Esophagus squamous epithelium (tissue), 5 donors: ENCODE measurements around the gene LIG1. TPM values are rescaled to one million over a fixed set of nuclear protein-coding genes. Genes with fewer than 3 reads are reported as not detected.
"Not testable (repeated sequence)": the region's sequence is repeated elsewhere in the genome, so short reads cannot be mapped to it uniquely, and the experiment has no call there.

Experiments used
- DNase-seq: peaks from one replicate; lab custom pipeline; 2025; lab: John Stamatoyannopoulos, UW
- H3K27ac ChIP-seq, 4 donors: fragments of 200-600 bp; sonication (generic); one replicate each; pipeline ENCODE4 v1.5.1; 2016 to 2019; ENCODE audit warnings: mild to moderate bottlenecking in 1 of 4
- H3K27me3 ChIP-seq, 4 donors: fragments of 200-600 bp; sonication (generic); 1 replicate in 3 of 4; 2 replicates in 1 of 4; pipeline versions ENCODE4 v1.5.1 to v1.6.0; 2017 to 2021; ENCODE audit warnings: antibody characterized with exemption in 1 of 4
- H3K36me3 ChIP-seq, 3 donors: fragments of 200-600 bp; sonication (generic); one replicate each; pipeline ENCODE4 v1.5.1; 2016 to 2019
- H3K4me1 ChIP-seq, 3 donors: fragments of 200-600 bp; sonication (generic); one replicate each; pipeline ENCODE4 v1.5.1; 2017 to 2019
- H3K4me3 ChIP-seq, 4 donors: fragments of 200-600 bp; sonication (generic); 1 replicate in 3 of 4; 2 replicates in 1 of 4; pipeline ENCODE4 v1.5.1; 2016 to 2019; ENCODE audit warnings: mild to moderate bottlenecking in 2 of 4, moderate library complexity in 1 of 4
- H3K9me3 ChIP-seq, 3 donors: fragments of 200-600 bp; sonication (generic); one replicate each; pipeline ENCODE4 v1.5.1; 2016 to 2019
- CTCF ChIP-seq, 6 experiments: fragments of 450-650 bp in 4 of 6; fragments of 200-600 bp in 2 of 6; sonication (generic) in 2 of 6; IDR thresholded peaks; one replicate each; pipeline ENCODE4 v1.5.1; 2016 to 2019; ENCODE audit warnings: antibody characterized with exemption in 6 of 6, mild to moderate bottlenecking in 4 of 6, moderate library complexity in 4 of 6
- POLR2A ChIP-seq, 4 donors: fragments of 450-650 bp; IDR thresholded peaks; one replicate each; pipeline ENCODE4 v1.6.1; 2017; ENCODE audit warnings: antibody characterized with exemption in 4 of 4, mild to moderate bottlenecking in 4 of 4, moderate library complexity in 3 of 4
- WGBS, 2 donors: methylation state at CpG; one replicate each; pipeline ENCODE4 v1.1.5; 2018; 5-methylcytosine and 5-hydroxymethylcytosine counted together
- intact Hi-C: fragments of 100-400 bp; cut with DNase I; formaldehyde crosslinking; loops from one replicate; pipeline ENCODE4 v1.15.0; 2022
- total RNA-seq, 4 donors: library from RNA; depleted of rRNA; stranded (reverse); fragments of >200 nt; gene quantifications; one replicate each; pipeline ENCODE4 v1.1.0, GENCODE V29; 2016
- donor health status: DM: yes; HTN: yes; CAD: no.

LIG1 gene
- total RNA-seq, 4 donors from 2014 or later = 25.7 to 44.3 (median 31.1) TPM

GRCh38 chr19:48095612-48096175, 74.5 kb downstream of the LIG1 start:
- peaks cover 0 to 4% (median 0%) of the 10 kb centered on the region in 3 donors for H3K4me1 ChIP-seq
- intact Hi-C loops = no loop called here
- no peak overlapping the region for H3K4me3 ChIP-seq
- no peak for DNase-seq
- H3K9me3 ChIP-seq = peaks cover 0 to 17% (median 0%) of the 10 kb centered on the region in 3 donors
- no peak overlapping the region for H3K27ac ChIP-seq
- WGBS, 2 donors = 70 to 85% methylated on average over 4 of the region's 4 CpGs
- no peak for TF ChIP-seq CTCF (IDR thresholded peaks at IDR 0.05)
- no peak for TF ChIP-seq POLR2A (IDR thresholded peaks at IDR 0.05)
- no peaks in the 10 kb centered on the region for H3K27me3 ChIP-seq
- H3K36me3 ChIP-seq = peaks cover 0 to 29% (median 0%) of the 10 kb centered on the region in 3 donors

GRCh38 chr19:48094855-48095203, 75.3 kb downstream of the LIG1 start:
- intact Hi-C loops = no loop called here
- WGBS, 2 donors = 67 to 100% methylated on average over 1 of the region's 2 CpGs
- Histone ChIP-seq H3K4me1 (peaks cover 0 to 8% (median 0%) of the 10 kb centered on the region in 3 donors), H3K27me3 (no peaks in the 10 kb centered on the region), H3K27ac (no peak overlapping the region), H3K4me3 (no peak overlapping the region), H3K9me3 (peaks cover 0 to 17% (median 0%) of the 10 kb centered on the region in 3 donors), H3K36me3 (peaks cover 0 to 29% (median 0%) of the 10 kb centered on the region in 3 donors)
- no peak for DNase-seq
- TF ChIP-seq POLR2A (IDR thresholded peaks at IDR 0.05) (no peak), CTCF (IDR thresholded peaks at IDR 0.05) (no peak)

GRCh38 chr19:48094129-48094854, 75.9 kb downstream of the LIG1 start:
- intact Hi-C loops = no loop called here
- Histone ChIP-seq H3K4me3 (no peak overlapping the region), H3K36me3 (peaks cover 0 to 27% (median 0%) of the 10 kb centered on the region in 3 donors), H3K27me3 (no peaks in the 10 kb centered on the region), H3K9me3 (peaks cover 0 to 17% (median 0%) of the 10 kb centered on the region in 3 donors), H3K4me1 (peaks cover 0 to 8% (median 0%) of the 10 kb centered on the region in 3 donors), H3K27ac (no peak overlapping the region)
- TF ChIP-seq POLR2A (IDR thresholded peaks at IDR 0.05) (no peak), CTCF (IDR thresholded peaks at IDR 0.05) (no peak)
- no peak for DNase-seq
- 7 to 11% methylated on average over 1 of the region's 1 CpG for WGBS, 2 donors

GRCh38 chr19:48091111-48091718, 78.9 kb downstream of the LIG1 start:
- Histone ChIP-seq H3K9me3 (peaks cover 0 to 17% (median 0%) of the 10 kb centered on the region in 3 donors), H3K36me3 (peaks cover 0 to 24% (median 0%) of the 10 kb centered on the region in 3 donors)
- 39 to 51% methylated on average over 13 of the region's 13 CpGs for WGBS, 2 donors
- intact Hi-C loops, H3K27ac ChIP-seq, H3K27me3 ChIP-seq, DNase-seq, H3K4me1 ChIP-seq, H3K4me3 ChIP-seq: not testable (repeated sequence)

- intact Hi-C loops = no loop called here
- H3K9me3 ChIP-seq = peaks cover 0 to 17% (median 0%) of the 10 kb centered on the region in 3 donors
- no peak overlapping the region for H3K4me3 ChIP-seq
- H3K36me3 ChIP-seq = peaks cover 0 to 20% (median 0%) of the 10 kb centered on the region in 3 donors
- DNase-seq = no peak
- H3K4me1 ChIP-seq = peaks cover 0 to 8% (median 0%) of the 10 kb centered on the region in 3 donors
- H3K27ac ChIP-seq = no peak overlapping the region
- TF ChIP-seq POLR2A (IDR thresholded peaks at IDR 0.05) = no peak
- no peak for TF ChIP-seq CTCF (IDR thresholded peaks at IDR 0.05)
- WGBS, 2 donors = 38 to 47% methylated on average over 4 of the region's 5 CpGs
- H3K27me3 ChIP-seq = peaks cover 0 to 6% (median 0%) of the 10 kb centered on the region in 4 donors
Measured at GRCh38 chr19:48090281-48090802, 79.8 kb downstream of the LIG1 start.

GRCh38 chr19:48088991-48089390, 81.2 kb downstream of the LIG1 start:
- intact Hi-C loops, DNase-seq, H3K36me3 ChIP-seq, H3K27me3 ChIP-seq, H3K4me3 ChIP-seq, H3K9me3 ChIP-seq, H3K27ac ChIP-seq, H3K4me1 ChIP-seq: not testable (repeated sequence)
- 83 to 91% methylated on average over 6 of the region's 6 CpGs for WGBS, 2 donors
